ENCODE results near the gene SLC5A9.
"Not testable (repeated sequence)": the region's sequence is repeated elsewhere in the genome, so short reads cannot be mapped to it uniquely, and the experiment has no call there.

DNA sequence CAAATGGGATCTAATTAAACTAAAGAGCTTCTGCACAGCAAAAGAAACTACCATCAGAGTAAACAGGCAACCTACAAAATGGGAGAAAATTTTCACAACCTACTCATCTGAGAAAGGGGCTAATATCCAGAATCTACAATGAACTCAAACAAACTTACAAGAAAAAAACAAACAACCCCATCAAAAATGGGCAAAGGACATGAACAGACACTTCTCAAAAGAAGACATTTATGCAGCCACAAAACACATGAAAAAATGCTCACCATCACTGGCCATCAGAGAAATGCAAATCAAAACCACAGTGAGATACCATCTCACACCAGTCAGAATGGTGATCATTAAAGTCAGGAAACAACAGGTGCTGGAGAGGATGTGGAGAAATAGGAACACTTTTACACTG lies 59.8 kb downstream of the SLC5A9 start:
- TF ChIP-seq, protein P1, sequence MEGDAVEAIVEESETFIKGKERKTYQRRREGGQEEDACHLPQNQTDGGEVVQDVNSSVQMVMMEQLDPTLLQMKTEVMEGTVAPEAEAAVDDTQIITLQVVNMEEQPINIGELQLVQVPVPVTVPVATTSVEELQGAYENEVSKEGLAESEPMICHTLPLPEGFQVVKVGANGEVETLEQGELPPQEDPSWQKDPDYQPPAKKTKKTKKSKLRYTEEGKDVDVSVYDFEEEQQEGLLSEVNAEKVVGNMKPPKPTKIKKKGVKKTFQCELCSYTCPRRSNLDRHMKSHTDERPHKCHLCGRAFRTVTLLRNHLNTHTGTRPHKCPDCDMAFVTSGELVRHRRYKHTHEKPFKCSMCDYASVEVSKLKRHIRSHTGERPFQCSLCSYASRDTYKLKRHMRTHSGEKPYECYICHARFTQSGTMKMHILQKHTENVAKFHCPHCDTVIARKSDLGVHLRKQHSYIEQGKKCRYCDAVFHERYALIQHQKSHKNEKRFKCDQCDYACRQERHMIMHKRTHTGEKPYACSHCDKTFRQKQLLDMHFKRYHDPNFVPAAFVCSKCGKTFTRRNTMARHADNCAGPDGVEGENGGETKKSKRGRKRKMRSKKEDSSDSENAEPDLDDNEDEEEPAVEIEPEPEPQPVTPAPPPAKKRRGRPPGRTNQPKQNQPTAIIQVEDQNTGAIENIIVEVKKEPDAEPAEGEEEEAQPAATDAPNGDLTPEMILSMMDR (IDR thresholded peaks at IDR 0.05), result not testable (repeated sequence)
- not testable (repeated sequence) for TF ChIP-seq POLR2AphosphoS5, POLR2A, EP300 (IDR thresholded peaks at IDR 0.05)

Data from upper lobe of left lung (tissue), 4 donors.